Hepatocyte (in vitro differentiated cells): ENCODE results near the gene PIK3AP1. TPM values are rescaled to one million over a fixed set of nuclear protein-coding genes. Genes with fewer than 3 reads are reported as not detected.

ENCODE experiments used
- polyA plus RNA-seq: library from polyadenylated mRNA; unstranded; fragments of >200 nt; fragmentation: Nextera tagmentation; extraction: Ambion mirVana; gene quantifications from 2 replicates; pipeline ENCODE4 v1.2.1, GENCODE V29; 2016
- small RNA-seq: library from RNA; depleted of rRNA; stranded (forward); fragments of <200 nt; gene quantifications from one replicate; pipeline ENCODE3, GENCODE V24; 2014
- total RNA-seq: library from RNA; depleted of rRNA; stranded (reverse); fragments of >200 nt; gene quantifications from 2 replicates; pipeline ENCODE4 v1.2.3, GENCODE V29; 2014

Gene PIK3AP1
- total and polyA plus RNA-seq, 2 experiments from 2014 or later: 2.5 to 8.4 TPM

Small RNA genes lying within 50 kb of the gene (small RNA-seq; reads per million reads assigned to genes)
- not detected for gene RNA5SP324
- gene RNU6-1274P: not detected

Other genes starting within 250 kb of the PIK3AP1 start
- 0.50 and 0.84 TPM in 2 replicates for gene TLL2, start 206.6 kb downstream of the PIK3AP1 start, total RNA-seq
- 0.15 and 0.76 TPM in 2 replicates for gene TLL2, start 206.6 kb downstream of the PIK3AP1 start, polyA plus RNA-seq
- 158 and 186 TPM in 2 replicates for gene TM9SF3, start 133.5 kb downstream of the PIK3AP1 start, total RNA-seq
- 128 and 141 TPM in 2 replicates for gene TM9SF3, start 133.5 kb downstream of the PIK3AP1 start, polyA plus RNA-seq
- gene LCOR, start 111.8 kb upstream of the PIK3AP1 start, total RNA-seq: 48.7 and 52.4 TPM in 2 replicates
- gene LCOR, start 111.8 kb upstream of the PIK3AP1 start, polyA plus RNA-seq: 24.0 and 26.1 TPM in 2 replicates